ENCODE data around the gene PPP3CB. TPM values are rescaled to one million over a fixed set of nuclear protein-coding genes. Genes with fewer than 3 reads are reported as not detected.

PPP3CB gene
- polyA plus RNA-seq, 3 donors = 4.8 to 18.9 (median 6.5) TPM

- no peak overlapping the region for H3K4me2 ChIP-seq (replicated peaks; ENCODE audit: extremely low read depth, low read length, poor library complexity, severe bottlenecking)
- H3K79me2 ChIP-seq (ENCODE audit: insufficient read depth, low read length) = no peaks in the 10 kb centered on the region
- H3K4me3 ChIP-seq (replicated peaks in 1 of 3; ENCODE audit: low read depth in 2 of 3, low read length in 3 of 3) = no peak overlapping the region
- intact Hi-C loops (cut with micrococcal nuclease) = no loop called here
- TF ChIP-seq CTCF (IDR thresholded peaks at IDR 0.05) = no peak
- H3K9me3 ChIP-seq (replicated peaks in 1 of 2; ENCODE audit: control insufficient read depth in 1 of 2, insufficient read depth in 1 of 2, low read length in 2 of 2) = no peaks in the 10 kb centered on the region
- Mint-ChIP-seq H3K4me3 (no peak overlapping the region), H3K27ac (no peak overlapping the region), H3K9me3 (no peaks in the 10 kb centered on the region), H3K27me3 (ENCODE audit: low read depth in 3 of 3) (no peaks in the 10 kb centered on the region), H3K4me1 (no peaks in the 10 kb centered on the region), H3K36me3 (peaks cover 48 to 60% of the 10 kb centered on the region in 2 donors)
- H3K27ac ChIP-seq (ENCODE audit: low read depth in 1 of 2, low read length in 2 of 2) = no peak overlapping the region
- DNase-seq = no peak
- H3K9ac ChIP-seq (ENCODE audit: insufficient read depth, low read length, poor library complexity, severe bottlenecking) = no peak overlapping the region
- H3K36me3 ChIP-seq (replicated peaks in 1 of 2; ENCODE audit: control insufficient read depth in 1 of 2, insufficient read depth in 2 of 2, low read length in 2 of 2) = peaks cover 43 to 82% of the 10 kb centered on the region in 2 donors
- no peaks in the 10 kb centered on the region for H3K27me3 ChIP-seq (ENCODE audit: control insufficient read depth in 2 of 2, insufficient read depth in 2 of 2, low read length in 2 of 2)
- no peaks in the 10 kb centered on the region for H3K4me1 ChIP-seq (ENCODE audit: control insufficient read depth in 1 of 2, insufficient read depth in 2 of 2, low read length in 2 of 2)
- H2AFZ ChIP-seq (ENCODE audit: insufficient read depth, low read depth, low read length, poor library complexity, severe bottlenecking) = no peak overlapping the region
- H4K20me1 ChIP-seq (ENCODE audit: insufficient read depth, low read length) = no peaks in the 10 kb centered on the region
- 100% methylated on average over 1 of the region's 1 CpG for WGBS (ENCODE audit: insufficient coverage)
These were observed 47.4 kb downstream of the PPP3CB start for GRCh38 chr10:73448384-73448783.

- Histone ChIP-seq H3K4me2 (replicated peaks; ENCODE audit: extremely low read depth, low read length, poor library complexity, severe bottlenecking) (no peak overlapping the region), H3K27me3 (ENCODE audit: control insufficient read depth in 2 of 2, insufficient read depth in 2 of 2, low read length in 2 of 2) (no peaks in the 10 kb centered on the region), H3K4me1 (ENCODE audit: control insufficient read depth in 1 of 2, insufficient read depth in 2 of 2, low read length in 2 of 2) (no peaks in the 10 kb centered on the region), H3K27ac (ENCODE audit: low read depth in 1 of 2, low read length in 2 of 2) (no peak overlapping the region), H3K4me3 (replicated peaks in 1 of 3; ENCODE audit: low read depth in 2 of 3, low read length in 3 of 3) (no peak overlapping the region), H3K79me2 (ENCODE audit: insufficient read depth, low read length) (no peaks in the 10 kb centered on the region), H3K9me3 (replicated peaks in 1 of 2; ENCODE audit: control insufficient read depth in 1 of 2, insufficient read depth in 1 of 2, low read length in 2 of 2) (no peaks in the 10 kb centered on the region), H2AFZ (ENCODE audit: insufficient read depth, low read depth, low read length, poor library complexity, severe bottlenecking) (no peak overlapping the region), H3K9ac (ENCODE audit: insufficient read depth, low read length, poor library complexity, severe bottlenecking) (no peak overlapping the region), H3K36me3 (replicated peaks in 1 of 2; ENCODE audit: control insufficient read depth in 1 of 2, insufficient read depth in 2 of 2, low read length in 2 of 2) (peaks cover 46 to 78% of the 10 kb centered on the region in 2 donors), H4K20me1 (ENCODE audit: insufficient read depth, low read length) (no peaks in the 10 kb centered on the region)
- H3K27ac Mint-ChIP-seq = no peak overlapping the region
- no peaks in the 10 kb centered on the region for H3K27me3 Mint-ChIP-seq (ENCODE audit: low read depth in 3 of 3)
- no peaks in the 10 kb centered on the region for H3K4me1 Mint-ChIP-seq
- H3K36me3 Mint-ChIP-seq = peaks cover 47 to 63% of the 10 kb centered on the region in 2 donors
- no peak overlapping the region for H3K4me3 Mint-ChIP-seq
- H3K9me3 Mint-ChIP-seq = no peaks in the 10 kb centered on the region
- TF ChIP-seq CTCF (IDR thresholded peaks at IDR 0.05) = no peak
- DNase-seq = no peak
- intact Hi-C loops (cut with micrococcal nuclease) = no loop called here
These were observed 48.9 kb downstream of the PPP3CB start for GRCh38 chr10:73446926-73447325.

Measured in CD14-positive monocyte (primary cell).